SK-N-SH treated with all-trans-retinoic acid at 6 μM for 48 hours (cell line): ENCODE measurements around the gene CNGA3.

ENCODE experiments used
- ARNTL ChIP-seq: fragments of 450-650 bp; formaldehyde crosslinking; IDR thresholded peaks from 2 replicates; pipeline ENCODE4 v1.5.0; 2020; ENCODE audit warnings: low read depth, mild to moderate bottlenecking, moderate library complexity, borderline replicate concordance
- BACH2 ChIP-seq: fragments of 250-450 bp; sonication (Bioruptor Pico); IDR thresholded peaks from 2 replicates; pipeline ENCODE4 v1.9.0; 2021; ENCODE audit warnings: mild to moderate bottlenecking, borderline replicate concordance
- CSDC2 ChIP-seq: fragments of 250-450 bp; sonication (Bioruptor Pico); IDR thresholded peaks from 2 replicates; pipeline ENCODE4 v1.5.0; 2020; ENCODE audit warnings: mild to moderate bottlenecking, moderate library complexity
- OSR1 ChIP-seq: fragments of 250-450 bp; sonication (Bioruptor Pico); IDR thresholded peaks from 2 replicates; pipeline ENCODE4 v1.8.0; 2022; ENCODE audit warnings: moderate library complexity, mild to moderate bottlenecking, inconsistent platforms
- PATZ1 ChIP-seq: fragments of 250-450 bp; sonication (Bioruptor Pico); IDR thresholded peaks from 2 replicates; pipeline ENCODE4 v1.8.0; 2020; ENCODE audit warnings: mild to moderate bottlenecking, moderate library complexity, borderline replicate concordance
- TOX ChIP-seq: fragments of 250-450 bp; sonication (Bioruptor Pico); IDR thresholded peaks from 2 replicates; pipeline ENCODE4 v1.8.0; 2021; ENCODE audit warnings: mild to moderate bottlenecking, moderate library complexity, borderline replicate concordance
- ZFP3 ChIP-seq: fragments of 250-450 bp; sonication (Bioruptor Pico); IDR thresholded peaks from 2 replicates; pipeline ENCODE4 v1.5.0; 2020; ENCODE audit warnings: mild to moderate bottlenecking, moderate library complexity
- ZNF70 ChIP-seq: fragments of 450-650 bp; formaldehyde crosslinking; IDR thresholded peaks from 2 replicates; pipeline ENCODE4 v1.5.0; 2020; ENCODE audit warnings: mild to moderate bottlenecking, moderate library complexity
- ZNF8 ChIP-seq: fragments of 450-650 bp; formaldehyde crosslinking; IDR thresholded peaks from 2 replicates; pipeline ENCODE4 v1.5.0; 2020; ENCODE audit warnings: mild to moderate bottlenecking, moderate library complexity

- no peak for TF ChIP-seq PATZ1 (CRISPR knock-in tag)
- no peak for TF ChIP-seq BACH2 (CRISPR knock-in tag)
- TF ChIP-seq ZNF8 (CRISPR knock-in tag) = no peak
- TF ChIP-seq ZFP3 (CRISPR knock-in tag) = no peak
- no peak for TF ChIP-seq ZNF70
- no peak for TF ChIP-seq OSR1 (CRISPR knock-in tag)
- TF ChIP-seq ARNTL = no peak
- no peak for TF ChIP-seq CSDC2 (CRISPR knock-in tag)
- no peak for TF ChIP-seq TOX (CRISPR knock-in tag)
Measured at GRCh38 chr2:98347298-98348065, 1.2 kb downstream of the CNGA3 start.
